Subcutaneous abdominal adipose tissue (tissue), 5 donors: ENCODE results near the gene SORCS2.

ENCODE experiments used
- H3K27ac ChIP-seq: one replicate; pipeline ENCODE4 v1.7.0; 2013; ENCODE audit warnings: low read depth, mild to moderate bottlenecking, inconsistent platforms, low read length, moderate library complexity
- H3K27me3 ChIP-seq, 5 donors: one replicate each; pipeline ENCODE4 v1.7.0; 2013; ENCODE audit warnings: low read length in 5 of 5, inconsistent platforms in 1 of 5; ENCODE audit not compliant: control insufficient read depth in 5 of 5, insufficient read depth in 4 of 5
- H3K36me3 ChIP-seq, 5 donors: one replicate each; pipeline ENCODE4 v1.7.0; 2013; ENCODE audit warnings: low read length in 5 of 5; ENCODE audit not compliant: control insufficient read depth in 5 of 5, insufficient read depth in 5 of 5
- H3K4me1 ChIP-seq, 5 donors: one replicate each; pipeline ENCODE4 v1.7.0; 2013; ENCODE audit warnings: low read length in 5 of 5, mild to moderate bottlenecking in 3 of 5, moderate library complexity in 1 of 5; ENCODE audit not compliant: control insufficient read depth in 5 of 5, insufficient read depth in 5 of 5
- H3K4me3 ChIP-seq, 5 donors: one replicate each; pipeline ENCODE4 v1.7.0; 2013; ENCODE audit warnings: low read length in 5 of 5, low read depth in 1 of 5
- H3K9ac ChIP-seq, 5 donors: one replicate each; pipeline ENCODE4 v1.7.0; 2013; ENCODE audit warnings: low read length in 5 of 5, mild to moderate bottlenecking in 4 of 5, moderate library complexity in 3 of 5
- H3K9me3 ChIP-seq, 5 donors: one replicate each; pipeline ENCODE4 v1.7.0; 2013; ENCODE audit warnings: low read length in 5 of 5; ENCODE audit not compliant: control insufficient read depth in 5 of 5
- donor health status: healthy.
- donor health status: healthy.
- donor health status: healthy.
- donor health status: healthy.
- donor health status: healthy.

Gene SORCS2

DNA sequence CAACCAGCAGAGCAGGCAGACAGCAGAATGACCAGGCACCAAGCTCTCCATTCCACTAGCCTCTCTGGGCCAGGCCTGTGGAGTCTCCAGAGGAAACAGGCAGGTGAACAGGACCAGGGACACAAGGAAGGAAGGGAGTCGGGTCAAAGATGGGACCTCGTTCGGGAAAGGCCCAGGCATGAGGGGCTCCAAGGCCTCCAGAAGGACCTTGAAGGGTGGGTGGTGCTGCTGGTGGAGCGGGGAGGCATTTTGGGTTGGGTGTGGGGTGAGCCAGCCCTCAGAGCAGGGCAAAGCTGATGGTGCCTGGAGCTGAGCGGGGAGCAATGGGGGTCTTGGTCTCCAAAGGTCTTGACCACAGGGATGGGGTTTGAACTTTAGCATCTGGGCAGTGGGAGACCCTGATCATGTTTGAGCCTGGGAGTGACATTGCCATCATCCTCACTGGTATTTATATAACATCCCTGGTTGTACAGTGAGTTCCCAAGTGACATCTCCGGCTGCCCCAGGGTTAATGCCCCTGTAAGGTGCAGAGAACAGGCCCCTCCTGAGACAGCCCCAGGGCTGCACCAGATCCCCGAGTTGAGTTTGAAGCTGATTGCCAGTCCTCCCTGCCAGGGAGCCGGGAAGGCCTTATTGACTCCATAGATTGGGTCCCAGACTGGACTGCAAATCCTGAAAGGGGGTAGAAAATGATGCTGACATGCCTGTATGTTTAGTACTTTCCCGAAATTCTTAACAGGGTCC lies 189.7 kb downstream of the SORCS2 start:
- Histone ChIP-seq H3K27me3 (peaks cover 0 to 17% (median 8%) of the 10 kb centered on the region in 5 donors), H3K36me3 (no peaks in the 10 kb centered on the region), H3K9ac (no peak overlapping the region), H3K9me3 (peaks cover 0 to 4% (median 0%) of the 10 kb centered on the region in 5 donors), H3K27ac (no peak overlapping the region), H3K4me1 (no peaks in the 10 kb centered on the region), H3K4me3 (no peak overlapping the region)

DNA sequence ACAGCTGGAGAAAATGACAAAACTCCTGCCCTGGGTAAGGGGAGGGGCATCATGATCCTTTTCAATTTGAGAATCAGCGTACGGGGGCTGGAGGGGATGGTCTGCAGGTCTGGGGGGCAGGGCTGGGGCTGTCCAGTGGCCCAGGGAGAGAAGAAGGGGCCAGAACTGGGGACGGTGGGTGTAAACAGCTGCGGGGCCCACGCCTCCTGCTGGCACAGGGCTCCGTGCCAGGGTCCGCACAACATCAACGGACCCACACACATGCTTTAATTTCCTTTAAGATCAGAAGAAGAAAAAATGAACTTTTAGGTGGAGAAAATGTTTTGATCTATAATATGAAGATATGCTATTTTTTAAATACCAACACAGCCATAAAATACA lies 190.3 kb downstream of the SORCS2 start:
- H3K4me1 ChIP-seq = no peaks in the 10 kb centered on the region
- peaks cover 0 to 17% (median 8%) of the 10 kb centered on the region in 5 donors for H3K27me3 ChIP-seq
- H3K4me3 ChIP-seq = no peak overlapping the region
- no peaks in the 10 kb centered on the region for H3K36me3 ChIP-seq
- no peak overlapping the region for H3K9ac ChIP-seq
- H3K9me3 ChIP-seq = peaks cover 0 to 4% (median 0%) of the 10 kb centered on the region in 5 donors
- no peak overlapping the region for H3K27ac ChIP-seq

DNA sequence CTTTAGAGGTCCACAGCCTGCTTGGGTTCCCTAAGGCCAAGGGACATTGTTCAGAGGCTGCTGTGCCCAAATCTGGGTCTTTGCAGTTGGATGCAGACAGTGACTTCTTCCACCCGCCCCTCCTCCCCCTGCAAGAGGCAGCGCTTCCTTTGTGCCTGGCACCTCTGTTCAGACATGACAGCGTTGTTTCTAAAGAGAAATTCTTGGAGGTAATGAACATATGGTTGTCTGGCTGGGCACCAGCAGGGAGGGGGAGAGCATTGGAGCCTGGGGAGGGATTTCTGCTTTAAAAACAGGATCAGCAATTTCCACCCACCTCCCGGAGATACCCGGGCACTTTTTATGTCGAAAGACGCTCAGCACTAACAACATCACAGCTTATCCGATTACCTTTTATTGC lies 190.9 kb downstream of the SORCS2 start:
- peaks cover 0 to 4% (median 0%) of the 10 kb centered on the region in 5 donors for H3K9me3 ChIP-seq
- H3K36me3 ChIP-seq = no peaks in the 10 kb centered on the region
- H3K27me3 ChIP-seq = peaks cover 0 to 17% (median 8%) of the 10 kb centered on the region in 5 donors
- H3K27ac ChIP-seq = no peak overlapping the region
- H3K4me1 ChIP-seq = no peaks in the 10 kb centered on the region
- H3K9ac ChIP-seq = no peak overlapping the region
- H3K4me3 ChIP-seq = no peak overlapping the region

DNA sequence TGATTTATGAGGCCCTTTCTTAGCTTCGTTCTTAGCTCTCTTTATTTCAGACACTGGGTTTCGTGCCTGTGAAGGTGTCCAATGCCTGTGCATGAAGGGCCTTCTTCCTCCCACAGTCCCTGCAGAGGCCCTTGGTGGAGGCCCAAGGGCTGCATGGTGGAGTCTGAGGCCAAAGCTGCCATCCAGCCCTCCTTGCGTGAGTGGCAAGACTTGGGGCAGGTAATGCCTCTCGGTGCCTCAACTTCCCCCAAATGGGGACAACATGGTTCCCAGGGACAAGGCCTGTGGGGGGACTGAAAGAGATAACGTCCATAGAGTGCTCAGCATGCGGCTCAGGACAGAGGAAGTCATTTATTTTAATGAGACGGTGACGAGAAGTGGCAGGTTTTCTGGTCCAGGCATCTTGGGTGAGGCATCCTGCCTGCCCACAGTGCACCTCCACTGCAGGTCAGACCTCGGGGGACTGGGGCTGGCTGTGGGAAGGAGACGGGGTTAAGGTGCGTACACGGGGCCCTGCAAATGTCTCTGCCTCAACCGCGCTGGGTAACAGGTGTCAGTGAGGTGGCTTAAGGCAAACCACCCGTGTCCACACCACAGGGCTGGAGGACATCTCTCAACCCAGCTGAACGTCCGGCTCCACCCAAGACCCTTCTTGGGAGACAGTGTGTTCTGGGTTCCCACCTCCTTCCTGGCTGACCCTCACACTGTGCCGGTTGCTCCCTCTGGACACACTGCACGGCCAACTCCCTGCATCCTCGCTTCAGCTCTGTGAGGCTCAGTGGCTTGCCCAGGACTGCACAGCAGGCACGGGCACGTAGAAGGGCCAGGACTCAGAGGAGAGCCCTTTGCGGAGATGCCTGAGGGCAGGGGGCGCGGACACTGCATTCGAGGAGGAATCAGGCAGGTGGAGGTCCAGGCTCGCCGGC lies 191.9 kb downstream of the SORCS2 start:
- H3K9me3 ChIP-seq = peaks cover 0 to 3% (median 0%) of the 10 kb centered on the region in 5 donors
- H3K27ac ChIP-seq = no peak overlapping the region
- no peak overlapping the region for H3K9ac ChIP-seq
- peaks cover 0 to 18% (median 6%) of the 10 kb centered on the region in 5 donors for H3K27me3 ChIP-seq
- no peak overlapping the region for H3K4me3 ChIP-seq
- H3K4me1 ChIP-seq = no peaks in the 10 kb centered on the region
- H3K36me3 ChIP-seq = no peaks in the 10 kb centered on the region

DNA sequence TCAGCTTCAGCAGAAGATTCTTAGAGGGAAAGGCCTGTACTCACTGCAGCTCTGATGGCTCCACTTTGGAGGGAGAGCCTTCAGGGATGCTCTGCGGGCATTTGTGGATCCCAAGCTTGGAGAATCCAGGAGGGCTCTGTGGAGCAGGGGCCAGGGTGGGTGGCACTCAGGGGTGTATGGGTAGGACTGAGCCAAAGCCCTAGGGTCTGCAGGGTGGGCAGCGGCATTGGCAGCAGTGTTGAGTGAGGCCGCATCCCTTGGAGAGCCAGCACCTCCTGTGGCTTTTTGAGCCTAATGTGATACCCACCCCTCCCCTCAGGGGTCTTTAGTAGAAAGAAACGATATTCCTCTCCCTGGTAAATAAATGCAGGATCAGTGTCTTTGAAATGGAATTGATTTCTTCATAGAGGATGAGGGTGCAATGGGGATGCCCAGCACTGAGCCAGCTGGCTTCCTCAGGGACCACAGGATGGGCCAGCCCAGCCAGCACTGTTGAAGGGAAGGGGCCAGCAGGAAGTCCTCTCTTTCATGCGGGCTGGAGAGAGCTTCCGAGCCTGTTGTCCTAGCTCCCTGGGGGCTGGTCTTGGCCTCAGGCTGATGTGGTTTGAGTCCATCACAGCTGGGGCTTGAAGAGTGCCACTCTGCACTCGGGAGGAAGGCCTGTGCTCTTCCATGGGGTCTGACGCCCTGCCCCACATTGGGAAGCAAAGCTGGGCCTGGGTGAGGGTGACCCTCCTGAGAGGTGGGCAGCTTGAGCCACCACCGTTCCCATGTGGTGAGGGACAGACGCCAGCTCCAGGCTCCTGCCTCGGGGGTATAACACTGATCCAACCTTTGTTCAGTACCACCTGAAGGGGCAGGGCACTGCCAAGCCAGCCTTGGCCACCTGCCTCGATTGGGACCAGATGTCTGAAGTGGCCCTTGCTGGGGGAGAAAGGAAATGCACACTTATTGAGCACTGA lies 192.9 kb downstream of the SORCS2 start:
- H3K9me3 ChIP-seq = peaks cover 0 to 3% (median 0%) of the 10 kb centered on the region in 5 donors
- H3K36me3 ChIP-seq = no peaks in the 10 kb centered on the region
- H3K4me3 ChIP-seq = no peak overlapping the region
- peaks cover 0 to 17% (median 5%) of the 10 kb centered on the region in 5 donors for H3K27me3 ChIP-seq
- no peak overlapping the region for H3K27ac ChIP-seq
- no peaks in the 10 kb centered on the region for H3K4me1 ChIP-seq
- H3K9ac ChIP-seq = no peak overlapping the region

GRCh38 chr4:7387925-7388324 lies 195.6 kb downstream of the SORCS2 start:
- Histone ChIP-seq H3K27ac (no peak overlapping the region), H3K9me3 (peaks cover 0 to 3% (median 0%) of the 10 kb centered on the region in 5 donors)

GRCh38 chr4:7388627-7389026 lies 196.3 kb downstream of the SORCS2 start:
- Histone ChIP-seq H3K4me3 (no peak overlapping the region), H3K9ac (no peak overlapping the region), H3K9me3 (peaks cover 0 to 3% (median 0%) of the 10 kb centered on the region in 5 donors), H3K36me3 (no peaks in the 10 kb centered on the region), H3K27ac (no peak overlapping the region), H3K4me1 (no peaks in the 10 kb centered on the region), H3K27me3 (peaks cover 0 to 25% (median 14%) of the 10 kb centered on the region in 5 donors)

More at GRCh38 chr4:7387925-7388324, 195.6 kb downstream of the SORCS2 start:
- Histone ChIP-seq H3K27me3 (peaks cover 0 to 19% (median 9%) of the 10 kb centered on the region in 5 donors), H3K36me3 (no peaks in the 10 kb centered on the region), H3K4me1 (no peaks in the 10 kb centered on the region), H3K9ac (no peak overlapping the region), H3K4me3 (no peak overlapping the region)

- no peak overlapping the region for H3K27ac ChIP-seq
- no peaks in the 10 kb centered on the region for H3K4me1 ChIP-seq
- H3K27me3 ChIP-seq = peaks cover 0 to 27% (median 20%) of the 10 kb centered on the region in 5 donors
- H3K9ac ChIP-seq = no peak overlapping the region
- no peak overlapping the region for H3K4me3 ChIP-seq
- H3K9me3 ChIP-seq = peaks cover 0 to 3% (median 0%) of the 10 kb centered on the region in 5 donors
- no peaks in the 10 kb centered on the region for H3K36me3 ChIP-seq
These were observed 196.9 kb downstream of the SORCS2 start for GRCh38 chr4:7389101-7389701.

GRCh38 chr4:7389719-7390118 lies 197.4 kb downstream of the SORCS2 start:
- Histone ChIP-seq H3K9me3 (peaks cover 0 to 3% (median 0%) of the 10 kb centered on the region in 5 donors), H3K36me3 (no peaks in the 10 kb centered on the region), H3K9ac (no peak overlapping the region), H3K27me3 (peaks cover 0 to 27% (median 24%) of the 10 kb centered on the region in 5 donors), H3K27ac (no peak overlapping the region), H3K4me3 (no peak overlapping the region), H3K4me1 (no peaks in the 10 kb centered on the region)
